HEK293 (cell line): ENCODE data around the gene PPP1R15B.
A peak's percentile ranks its signal among the peaks of the same experiment; 100 is the strongest.

Experiments
- EGR2 ChIP-seq: fragments of 450-650 bp; formaldehyde crosslinking; IDR thresholded peaks from 2 replicates; pipeline ENCODE4 v1.5.1; 2016; ENCODE audit warnings: low read depth, missing biosample characterization, missing genetic modification characterization
- GLI2 ChIP-seq: fragments of 450-650 bp; formaldehyde crosslinking; IDR thresholded peaks from 2 replicates; pipeline ENCODE4; 2017; ENCODE audit warnings: missing biosample characterization, missing genetic modification characterization, low read depth, borderline replicate concordance
- GLIS1 ChIP-seq: fragments of 450-650 bp; formaldehyde crosslinking; IDR thresholded peaks from 2 replicates; pipeline ENCODE4 v1.5.1; 2016; ENCODE audit warnings: missing biosample characterization, missing genetic modification characterization
- MYNN ChIP-seq: fragments of 450-650 bp; formaldehyde crosslinking; IDR thresholded peaks from 2 replicates; pipeline ENCODE4 v1.5.1; 2016; ENCODE audit warnings: missing biosample characterization, missing genetic modification characterization, borderline replicate concordance
- YY1 ChIP-seq: fragments of 450-650 bp; formaldehyde crosslinking; IDR thresholded peaks from 2 replicates; pipeline ENCODE4 v1.5.1; 2018; ENCODE audit warnings: missing biosample characterization, missing genetic modification characterization
- ZBTB20 ChIP-seq: fragments of 450-650 bp; formaldehyde crosslinking; IDR thresholded peaks from 2 replicates; pipeline ENCODE4 v1.5.1; 2016; ENCODE audit warnings: missing biosample characterization, missing genetic modification characterization
- ZBTB26 ChIP-seq: fragments of 450-650 bp; formaldehyde crosslinking; optimal IDR thresholded peaks from 2 replicates; pipeline ENCODE3; 2016; ENCODE audit warnings: missing biosample characterization, mild to moderate bottlenecking, missing genetic modification characterization
- ZBTB48 ChIP-seq: fragments of 450-650 bp; formaldehyde crosslinking; IDR thresholded peaks from 2 replicates; pipeline ENCODE4 v1.5.1; 2016; ENCODE audit warnings: missing biosample characterization, missing genetic modification characterization
- ZFHX2 ChIP-seq: fragments of 450-650 bp; formaldehyde crosslinking; conservative IDR thresholded peaks from 2 replicates; pipeline ENCODE4 v1.5.1; 2016; ENCODE audit warnings: missing biosample characterization, missing genetic modification characterization
- ZNF114 ChIP-seq: fragments of 450-650 bp; formaldehyde crosslinking; IDR thresholded peaks from 2 replicates; pipeline ENCODE4 v1.5.0; 2017; ENCODE audit warnings: missing biosample characterization, missing genetic modification characterization
- ZNF155 ChIP-seq: fragments of 450-650 bp; formaldehyde crosslinking; IDR thresholded peaks from 2 replicates; pipeline ENCODE4 v1.5.1; 2016; ENCODE audit warnings: missing biosample characterization, missing genetic modification characterization
- ZNF169 ChIP-seq: fragments of 450-650 bp; formaldehyde crosslinking; IDR thresholded peaks from 2 replicates; pipeline ENCODE4 v1.5.1; 2016; ENCODE audit warnings: missing biosample characterization, missing genetic modification characterization
- ZNF174 ChIP-seq: fragments of 450-650 bp; formaldehyde crosslinking; IDR thresholded peaks from 2 replicates; pipeline ENCODE4 v1.5.0; 2017; ENCODE audit warnings: missing biosample characterization, mild to moderate bottlenecking, missing genetic modification characterization
- ZNF202 ChIP-seq: fragments of 450-650 bp; formaldehyde crosslinking; IDR thresholded peaks from 2 replicates; pipeline ENCODE4 v1.5.1; 2016; ENCODE audit warnings: missing biosample characterization, missing genetic modification characterization, borderline replicate concordance
- ZNF23 ChIP-seq: fragments of 450-650 bp; formaldehyde crosslinking; IDR thresholded peaks from 2 replicates; pipeline ENCODE4 v1.5.1; 2016; ENCODE audit warnings: missing biosample characterization, missing genetic modification characterization, borderline replicate concordance
- ZNF394 ChIP-seq: fragments of 450-650 bp; formaldehyde crosslinking; IDR thresholded peaks from 2 replicates; pipeline ENCODE4 v1.5.1; 2016; ENCODE audit warnings: missing biosample characterization, missing genetic modification characterization, mild to moderate bottlenecking, moderate library complexity, borderline replicate concordance
- ZNF48 ChIP-seq: fragments of 450-650 bp; formaldehyde crosslinking; IDR thresholded peaks from 2 replicates; pipeline ENCODE4 v1.5.1; 2016; ENCODE audit warnings: missing biosample characterization, missing genetic modification characterization
- ZNF501 ChIP-seq: fragments of 450-650 bp; formaldehyde crosslinking; IDR thresholded peaks from 2 replicates; pipeline ENCODE4 v1.5.1; 2016; ENCODE audit warnings: missing biosample characterization, missing genetic modification characterization
- ZNF521 ChIP-seq: fragments of 450-650 bp; formaldehyde crosslinking; IDR thresholded peaks from 2 replicates; pipeline ENCODE4 v1.5.1; 2017; ENCODE audit warnings: missing biosample characterization, mild to moderate bottlenecking, missing genetic modification characterization
- ZNF549 ChIP-seq: fragments of 450-650 bp; IDR thresholded peaks from 2 replicates; pipeline ENCODE4 v1.5.1; 2018; ENCODE audit warnings: missing biosample characterization, missing genetic modification characterization, mild to moderate bottlenecking, inconsistent platforms, moderate library complexity
- ZNF571 ChIP-seq: fragments of 450-650 bp; formaldehyde crosslinking; IDR thresholded peaks from 2 replicates; pipeline ENCODE4 v1.5.0; 2017; ENCODE audit warnings: missing biosample characterization, missing genetic modification characterization
- ZNF585B ChIP-seq: fragments of 450-650 bp; formaldehyde crosslinking; IDR thresholded peaks from 2 replicates; pipeline ENCODE4 v1.5.1; 2016; ENCODE audit warnings: missing biosample characterization, missing genetic modification characterization
- ZNF664 ChIP-seq: fragments of 450-650 bp; formaldehyde crosslinking; IDR thresholded peaks from 2 replicates; pipeline ENCODE4 v1.5.1; 2016; ENCODE audit warnings: missing biosample characterization, missing genetic modification characterization
- ZNF670 ChIP-seq: fragments of 450-650 bp; formaldehyde crosslinking; IDR thresholded peaks from 2 replicates; pipeline ENCODE4 v1.5.1; 2016; ENCODE audit warnings: missing biosample characterization, missing genetic modification characterization, low read depth
- ZNF677 ChIP-seq: fragments of 450-650 bp; IDR thresholded peaks from 2 replicates; pipeline ENCODE4 v1.5.0; 2018; ENCODE audit warnings: missing biosample characterization, mild to moderate bottlenecking, missing genetic modification characterization, moderate library complexity
- ZSCAN16 ChIP-seq: fragments of 450-650 bp; formaldehyde crosslinking; IDR thresholded peaks from 2 replicates; pipeline ENCODE4 v1.5.1; 2016; ENCODE audit warnings: missing biosample characterization, missing genetic modification characterization
- TF ChIP-seq, protein P1 (sequence below): fragments of 450-650 bp; formaldehyde crosslinking; IDR thresholded peaks from 2 replicates; pipeline ENCODE4 v1.5.1; 2017; ENCODE audit warnings: missing biosample characterization, missing genetic modification characterization
- TF ChIP-seq, protein P2 (sequence below): fragments of 450-650 bp; formaldehyde crosslinking; IDR thresholded peaks from 2 replicates; pipeline ENCODE4 v1.5.1; 2016; ENCODE audit warnings: missing biosample characterization, missing genetic modification characterization, borderline replicate concordance
- TF ChIP-seq, protein P3 (sequence below): fragments of 450-650 bp; formaldehyde crosslinking; IDR thresholded peaks from 2 replicates; pipeline ENCODE4 v1.5.1; 2016; ENCODE audit warnings: missing biosample characterization, missing genetic modification characterization, low read depth
- TF ChIP-seq, protein P4 (sequence below): fragments of 450-650 bp; formaldehyde crosslinking; IDR thresholded peaks from 2 replicates; pipeline ENCODE4 v1.5.1; 2016; ENCODE audit warnings: missing biosample characterization, missing genetic modification characterization

The PPP1R15B gene

GRCh38 chr1:204411451-204412204, at the start of gene PPP1R15B (continued):
- TF ChIP-seq, protein P1, sequence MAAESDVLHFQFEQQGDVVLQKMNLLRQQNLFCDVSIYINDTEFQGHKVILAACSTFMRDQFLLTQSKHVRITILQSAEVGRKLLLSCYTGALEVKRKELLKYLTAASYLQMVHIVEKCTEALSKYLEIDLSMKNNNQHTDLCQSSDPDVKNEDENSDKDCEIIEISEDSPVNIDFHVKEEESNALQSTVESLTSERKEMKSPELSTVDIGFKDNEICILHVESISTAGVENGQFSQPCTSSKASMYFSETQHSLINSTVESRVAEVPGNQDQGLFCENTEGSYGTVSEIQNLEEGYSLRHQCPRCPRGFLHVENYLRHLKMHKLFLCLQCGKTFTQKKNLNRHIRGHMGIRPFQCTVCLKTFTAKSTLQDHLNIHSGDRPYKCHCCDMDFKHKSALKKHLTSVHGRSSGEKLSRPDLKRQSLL = peak; percentile 53; the same call in 1 of the 2 replicates
- TF ChIP-seq ZNF155 (tag by site-specific recombination) (no peak), ZNF549 (tag by site-specific recombination) (no peak), ZNF202 (tag by site-specific recombination) (no peak), ZNF670 (no peak), GLIS1 (peak; percentile 77), ZNF48 (tag by site-specific recombination) (no peak), ZBTB20 (tag by site-specific recombination) (peak; percentile 4; the same call in 1 of the 2 replicates), MYNN (tag by site-specific recombination) (no peak), ZNF394 (peak; percentile 38; the same call in 1 of the 2 replicates), ZNF677 (no peak; the same call in none of the 2 replicates), ZBTB48 (0 out of 2 replicates have a peak, but pooled peaks have one; percentile 24), ZSCAN16 (no peak), ZFHX2 (no peak; the same call in 1 of the 2 replicates), EGR2 (tag by site-specific recombination) (peak; percentile 36; the same call in 1 of the 2 replicates), ZNF23 (no peak), ZNF169 (no peak), ZNF521 (tag by site-specific recombination) (no peak), ZNF501 (peak; percentile 86), ZNF585B (tag by site-specific recombination) (no peak), GLI2 (tag by site-specific recombination) (no peak), ZNF664 (tag by site-specific recombination) (no peak), ZNF114 (tag by site-specific recombination) (no peak), ZBTB26 (tag by site-specific recombination) (peak; percentile 61), YY1 (tag by site-specific recombination) (peak; percentile 89), ZNF174 (tag by site-specific recombination) (no peak), ZNF571 (no peak)
- TF ChIP-seq, protein P2, sequence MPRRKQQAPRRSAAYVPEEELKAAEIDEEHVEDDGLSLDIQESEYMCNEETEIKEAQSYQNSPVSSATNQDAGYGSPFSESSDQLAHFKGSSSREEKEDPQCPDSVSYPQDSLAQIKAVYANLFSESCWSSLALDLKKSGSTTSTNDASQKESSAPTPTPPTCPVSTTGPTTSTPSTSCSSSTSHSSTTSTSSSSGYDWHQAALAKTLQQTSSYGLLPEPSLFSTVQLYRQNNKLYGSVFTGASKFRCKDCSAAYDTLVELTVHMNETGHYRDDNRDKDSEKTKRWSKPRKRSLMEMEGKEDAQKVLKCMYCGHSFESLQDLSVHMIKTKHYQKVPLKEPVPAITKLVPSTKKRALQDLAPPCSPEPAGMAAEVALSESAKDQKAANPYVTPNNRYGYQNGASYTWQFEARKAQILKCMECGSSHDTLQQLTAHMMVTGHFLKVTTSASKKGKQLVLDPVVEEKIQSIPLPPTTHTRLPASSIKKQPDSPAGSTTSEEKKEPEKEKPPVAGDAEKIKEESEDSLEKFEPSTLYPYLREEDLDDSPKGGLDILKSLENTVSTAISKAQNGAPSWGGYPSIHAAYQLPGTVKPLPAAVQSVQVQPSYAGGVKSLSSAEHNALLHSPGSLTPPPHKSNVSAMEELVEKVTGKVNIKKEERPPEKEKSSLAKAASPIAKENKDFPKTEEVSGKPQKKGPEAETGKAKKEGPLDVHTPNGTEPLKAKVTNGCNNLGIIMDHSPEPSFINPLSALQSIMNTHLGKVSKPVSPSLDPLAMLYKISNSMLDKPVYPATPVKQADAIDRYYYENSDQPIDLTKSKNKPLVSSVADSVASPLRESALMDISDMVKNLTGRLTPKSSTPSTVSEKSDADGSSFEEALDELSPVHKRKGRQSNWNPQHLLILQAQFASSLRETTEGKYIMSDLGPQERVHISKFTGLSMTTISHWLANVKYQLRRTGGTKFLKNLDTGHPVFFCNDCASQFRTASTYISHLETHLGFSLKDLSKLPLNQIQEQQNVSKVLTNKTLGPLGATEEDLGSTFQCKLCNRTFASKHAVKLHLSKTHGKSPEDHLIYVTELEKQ (tag by site-specific recombination) = no peak
- TF ChIP-seq, protein P3, sequence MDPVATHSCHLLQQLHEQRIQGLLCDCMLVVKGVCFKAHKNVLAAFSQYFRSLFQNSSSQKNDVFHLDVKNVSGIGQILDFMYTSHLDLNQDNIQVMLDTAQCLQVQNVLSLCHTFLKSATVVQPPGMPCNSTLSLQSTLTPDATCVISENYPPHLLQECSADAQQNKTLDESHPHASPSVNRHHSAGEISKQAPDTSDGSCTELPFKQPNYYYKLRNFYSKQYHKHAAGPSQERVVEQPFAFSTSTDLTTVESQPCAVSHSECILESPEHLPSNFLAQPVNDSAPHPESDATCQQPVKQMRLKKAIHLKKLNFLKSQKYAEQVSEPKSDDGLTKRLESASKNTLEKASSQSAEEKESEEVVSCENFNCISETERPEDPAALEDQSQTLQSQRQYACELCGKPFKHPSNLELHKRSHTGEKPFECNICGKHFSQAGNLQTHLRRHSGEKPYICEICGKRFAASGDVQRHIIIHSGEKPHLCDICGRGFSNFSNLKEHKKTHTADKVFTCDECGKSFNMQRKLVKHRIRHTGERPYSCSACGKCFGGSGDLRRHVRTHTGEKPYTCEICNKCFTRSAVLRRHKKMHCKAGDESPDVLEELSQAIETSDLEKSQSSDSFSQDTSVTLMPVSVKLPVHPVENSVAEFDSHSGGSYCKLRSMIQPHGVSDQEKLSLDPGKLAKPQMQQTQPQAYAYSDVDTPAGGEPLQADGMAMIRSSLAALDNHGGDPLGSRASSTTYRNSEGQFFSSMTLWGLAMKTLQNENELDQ (tag by site-specific recombination) = no peak
- TF ChIP-seq, protein P4, sequence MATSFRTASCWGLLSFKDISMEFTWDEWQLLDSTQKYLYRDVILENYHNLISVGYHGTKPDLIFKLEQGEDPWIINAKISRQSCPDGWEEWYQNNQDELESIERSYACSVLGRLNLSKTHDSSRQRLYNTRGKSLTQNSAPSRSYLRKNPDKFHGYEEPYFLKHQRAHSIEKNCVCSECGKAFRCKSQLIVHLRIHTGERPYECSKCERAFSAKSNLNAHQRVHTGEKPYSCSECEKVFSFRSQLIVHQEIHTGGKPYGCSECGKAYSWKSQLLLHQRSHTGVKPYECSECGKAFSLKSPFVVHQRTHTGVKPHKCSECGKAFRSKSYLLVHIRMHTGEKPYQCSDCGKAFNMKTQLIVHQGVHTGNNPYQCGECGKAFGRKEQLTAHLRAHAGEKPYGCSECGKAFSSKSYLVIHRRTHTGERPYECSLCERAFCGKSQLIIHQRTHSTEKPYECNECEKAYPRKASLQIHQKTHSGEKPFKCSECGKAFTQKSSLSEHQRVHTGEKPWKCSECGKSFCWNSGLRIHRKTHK (tag by site-specific recombination) = no peak
